GM21360 (cell line): Measurements from ENCODE around the gene LSM3.

Source experiments
- ATAC-seq: cut with Tn5 transposase; IDR thresholded peaks from one replicate; pipeline ENCODE4 v1.9.1; 2021; ENCODE audit warnings: mild to moderate bottlenecking, moderate library complexity; ENCODE audit not compliant: unreplicated experiment

Gene LSM3

GRCh38 chr3:14194865-14195264, 16.2 kb downstream of the LSM3 start:
- no peak for ATAC-seq

GRCh38 chr3:14199641-14200040, 21.0 kb downstream of the LSM3 start:
- ATAC-seq = no peak

GRCh38 chr3:14200276-14200675, 21.7 kb downstream of the LSM3 start:
- no peak for ATAC-seq

GRCh38 chr3:14200841-14201240, 22.2 kb downstream of the LSM3 start:
- no peak for ATAC-seq

- no peak for ATAC-seq
Observed at GRCh38 chr3:14201940-14202684, 23.5 kb downstream of the LSM3 start.

- no peak for ATAC-seq
Observed at GRCh38 chr3:14202874-14203520, 24.4 kb downstream of the LSM3 start.

GRCh38 chr3:14203521-14204079, 25.0 kb downstream of the LSM3 start:
- no peak for ATAC-seq

GRCh38 chr3:14204515-14205284, 26.1 kb downstream of the LSM3 start:
- no peak for ATAC-seq

GRCh38 chr3:14206548-14207177, 28.0 kb downstream of the LSM3 start:
- no peak for ATAC-seq

GRCh38 chr3:14208168-14208567, 29.6 kb downstream of the LSM3 start:
- ATAC-seq = no peak

GRCh38 chr3:14208977-14209394, 30.4 kb downstream of the LSM3 start:
- no peak for ATAC-seq

- ATAC-seq = no peak
Observed at GRCh38 chr3:14209581-14210289, 31.1 kb downstream of the LSM3 start.

- ATAC-seq = no peak
Observed at GRCh38 chr3:14210290-14210688, 31.7 kb downstream of the LSM3 start.

- ATAC-seq = no peak
Observed at GRCh38 chr3:14210843-14211594, 32.4 kb downstream of the LSM3 start.

GRCh38 chr3:14211621-14212020, 33.0 kb downstream of the LSM3 start:
- ATAC-seq = no peak

- no peak for ATAC-seq
Observed at GRCh38 chr3:14212032-14212431, 33.4 kb downstream of the LSM3 start.

GRCh38 chr3:14213066-14213774, 34.6 kb downstream of the LSM3 start:
- no peak for ATAC-seq

GRCh38 chr3:14214764-14215163, 36.1 kb downstream of the LSM3 start:
- no peak for ATAC-seq
